Gastrocnemius medialis (tissue), 4 donors: Measurements from ENCODE around the gene XRRA1. TPM values are rescaled to one million over a fixed set of nuclear protein-coding genes. Genes with fewer than 3 reads are reported as not detected.
A peak's percentile ranks its signal among the peaks of the same experiment; 100 is the strongest.

ENCODE experiments used
- ATAC-seq, 2 donors: fragments of 150-250 bp; one replicate each; pipeline ENCODE4 v1.9.1; 2016
- DNase-seq, 2 donors: peaks; one replicate each; pipeline ENCODE4 v3.0.0-alpha.2; 2019
- H3K27ac ChIP-seq, 4 donors: fragments of 200-600 bp; sonication (generic); 1 replicate in 1 of 4; 2 replicates in 3 of 4; pipeline ENCODE4 v1.5.1; 2016 to 2018; ENCODE audit warnings: mild to moderate bottlenecking in 2 of 4, moderate library complexity in 1 of 4
- H3K27me3 ChIP-seq, 3 donors: fragments of 200-600 bp; sonication (generic) in 2 of 3; 1 replicate in 1 of 3; 2 replicates in 2 of 3; pipeline versions ENCODE4 v1.5.1 to v1.6.0; 2016 to 2019; ENCODE audit warnings: mild to moderate bottlenecking in 1 of 3, moderate library complexity in 1 of 3
- H3K36me3 ChIP-seq, 2 donors: fragments of 200-600 bp; sonication (generic) in 1 of 2; one replicate each; pipeline ENCODE4 v1.5.1; 2017 to 2018
- H3K4me1 ChIP-seq, 2 donors: fragments of 200-600 bp; sonication (generic) in 1 of 2; one replicate each; pipeline ENCODE4 v1.5.1; 2016 to 2017; ENCODE audit warnings: mild to moderate bottlenecking in 2 of 2
- H3K4me3 ChIP-seq, 4 donors: fragments of 200-600 bp; sonication (generic) in 3 of 4; 1 replicate in 1 of 4; 2 replicates in 3 of 4; pipeline ENCODE4 v1.5.1; 2016 to 2019; ENCODE audit warnings: mild to moderate bottlenecking in 2 of 4
- H3K9me3 ChIP-seq, 3 donors: fragments of 200-600 bp; sonication (generic) in 2 of 3; 1 replicate in 1 of 3; 2 replicates in 2 of 3; pipeline ENCODE4 v1.5.1; 2016 to 2019
- CTCF ChIP-seq, 5 experiments: fragments of 450-650 bp in 3 of 5; fragments of 200-600 bp in 2 of 5; sonication (generic) in 2 of 5; IDR thresholded peaks in 4 of 5; conservative IDR thresholded peaks in 1 of 5; 1 replicate in 4 of 5; 2 replicates in 1 of 5; pipeline ENCODE4 v1.5.1; 2016 to 2019; ENCODE audit warnings: antibody characterized with exemption in 5 of 5, mild to moderate bottlenecking in 3 of 5, moderate library complexity in 3 of 5
- POLR2A ChIP-seq, 2 donors: fragments of 450-650 bp; IDR thresholded peaks; one replicate each; pipeline ENCODE4 v1.6.1; 2017; ENCODE audit warnings: antibody characterized with exemption in 2 of 2, mild to moderate bottlenecking in 2 of 2, moderate library complexity in 2 of 2
- in situ Hi-C, 4 donors: fragments of 200-750 bp; cut with MboI; loops; one replicate each; pipeline versions ENCODE4 v1.15.0 to v1.8.0; 2017; ENCODE audit warnings: low sequenced_read_pairs in 4 of 4
- intact Hi-C: fragments of 100-400 bp; cut with DNase I; formaldehyde crosslinking; loops from one replicate; pipeline ENCODE4 v1.15.1; 2023; ENCODE audit warnings: low total_unique reads
- total RNA-seq, 4 donors: library from RNA; depleted of rRNA; stranded (reverse); fragments of >200 nt; gene quantifications; one replicate each; pipeline versions ENCODE4 v1.1.0 to v1.2.3, GENCODE V29; 2016

XRRA1 gene
- total RNA-seq, 4 donors from 2014 or later: 7.8 to 16.8 (median 8.8) TPM

- Histone ChIP-seq H3K4me3 (no peak overlapping the region), H3K27me3 (no peaks in the 10 kb centered on the region), H3K36me3 (peaks cover 0 to 11% of the 10 kb centered on the region in 2 donors), H3K4me1 (peaks cover 6 to 8% of the 10 kb centered on the region in 2 donors), H3K9me3 (no peaks in the 10 kb centered on the region), H3K27ac (no peak overlapping the region)
- ATAC-seq (peak; percentile 79 to 94), DNase-seq (peak; percentile 54 to 65)
- peak; percentile 63 to 85 (median 84) for TF ChIP-seq CTCF (IDR thresholded peaks at IDR 0.05 in 4 of 5, conservative IDR thresholded peaks at IDR 0.05 in 1 of 5)
- no peak for TF ChIP-seq POLR2A (IDR thresholded peaks at IDR 0.05)
- intact Hi-C loops (loop anchor here (1.0 to 10.0 kb wide), 3 partner anchors 103 to 312 kb away; no protein-coding TSS in a partner anchor), in situ Hi-C loops (loop anchor here (5.0 to 25.0 kb wide), 5 partner anchors 95 to 318 kb away; partner anchors contain the start of gene TPBGL (in 2 of the 4))
Measured at GRCh38 chr11:74929431-74930363, 19.2 kb downstream of the XRRA1 start.

DNA sequence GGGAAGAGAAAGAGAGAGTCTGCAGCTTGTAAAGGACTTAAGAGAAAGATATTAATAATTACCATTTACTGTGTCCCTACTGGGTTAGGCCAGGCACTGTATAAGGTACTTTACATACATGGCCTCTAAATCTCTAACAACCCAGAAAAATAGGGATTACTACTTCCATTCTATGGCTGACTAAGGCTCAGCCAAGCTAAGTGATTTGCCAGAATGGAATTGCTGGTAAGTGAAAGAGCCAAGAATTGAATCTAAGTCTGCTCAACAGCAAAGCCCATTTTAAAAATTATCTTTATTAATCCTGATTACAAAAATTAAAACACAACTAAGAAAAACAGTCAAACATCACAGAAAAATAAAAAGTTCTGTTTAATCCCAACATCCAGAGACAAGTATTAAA is 21.4 kb downstream of the XRRA1 start:
- ATAC-seq: no peak
- Histone ChIP-seq H3K27me3 (no peaks in the 10 kb centered on the region), H3K27ac (no peak overlapping the region), H3K4me1 (peaks cover 6 to 19% of the 10 kb centered on the region in 2 donors), H3K9me3 (no peaks in the 10 kb centered on the region), H3K4me3 (no peak overlapping the region), H3K36me3 (no peaks in the 10 kb centered on the region)
- in situ Hi-C loops: loop anchor here in 3 of 4 donors (5.0 to 25.0 kb wide), 4 partner anchors 97 to 320 kb away; partner anchors contain the start of gene TPBGL (in 2 of the 3)
- TF ChIP-seq POLR2A (IDR thresholded peaks at IDR 0.05) (no peak), CTCF (IDR thresholded peaks at IDR 0.05 in 4 of 5, conservative IDR thresholded peaks at IDR 0.05 in 1 of 5) (no peak)
- DNase-seq: no peak
- intact Hi-C loops: loop anchor here (10.0 kb wide), 1 partner anchor 277 kb away; no protein-coding TSS in a partner anchor

DNA sequence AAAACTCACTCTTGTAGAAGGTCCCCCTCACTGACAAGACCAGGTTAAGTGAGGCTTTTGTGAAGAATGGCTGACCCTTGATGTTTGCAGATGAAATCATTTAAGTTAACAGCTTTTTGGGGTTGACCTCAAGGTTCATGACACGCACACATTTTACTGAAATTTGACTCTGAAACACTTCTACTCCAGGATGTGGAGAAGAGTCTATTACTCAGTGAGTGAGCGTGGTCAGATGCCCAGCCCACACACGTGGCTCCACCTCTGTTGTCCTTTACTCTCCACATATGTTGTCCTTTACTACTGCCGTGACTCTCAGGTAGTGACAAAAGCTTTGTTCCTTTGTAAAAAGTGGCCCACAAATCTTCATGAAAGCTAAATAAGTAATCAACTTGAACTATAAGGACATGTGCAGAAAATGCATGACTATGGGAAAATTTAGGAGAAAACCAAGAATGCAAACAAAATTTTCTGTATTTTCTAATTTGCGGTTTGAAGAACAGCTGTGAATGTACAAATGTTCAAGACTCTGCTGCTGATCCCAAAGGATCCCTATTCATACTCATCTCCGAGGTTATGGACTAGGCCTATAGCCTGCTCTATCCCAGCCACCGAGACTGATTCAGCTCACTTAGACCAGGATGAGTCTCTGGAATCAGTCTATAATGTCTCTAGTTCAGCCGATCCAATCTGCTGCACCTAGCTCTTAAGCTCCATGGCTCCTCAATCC is 22.4 kb downstream of the XRRA1 start:
- no peak overlapping the region for H3K4me3 ChIP-seq
- in situ Hi-C loops: loop anchor here in 3 of 4 donors (5.0 to 25.0 kb wide), 4 partner anchors 98 to 321 kb away; partner anchors contain the start of gene TPBGL (in 2 of the 3)

GRCh38 chr11:74925281-74925680 is 23.6 kb downstream of the XRRA1 start:
- intact Hi-C loops: loop anchor here (1.0 to 10.0 kb wide), 2 partner anchors 106 to 280 kb away; no protein-coding TSS in a partner anchor
- ATAC-seq (no peak), DNase-seq (no peak)
- Histone ChIP-seq H3K36me3 (peaks cover 0 to 11% of the 10 kb centered on the region in 2 donors), H3K27ac (peak overlapping the region in 1 of 4 donors; percentile 66), H3K4me3 (no peak overlapping the region), H3K4me1 (peaks cover 6 to 20% of the 10 kb centered on the region in 2 donors), H3K27me3 (no peaks in the 10 kb centered on the region), H3K9me3 (no peaks in the 10 kb centered on the region)
- in situ Hi-C loops: loop anchor here in 3 of 4 donors (5.0 to 25.0 kb wide), 4 partner anchors 100 to 322 kb away; partner anchors contain the start of gene TPBGL (in 2 of the 3)
- no peak for TF ChIP-seq CTCF (IDR thresholded peaks at IDR 0.05 in 4 of 5, conservative IDR thresholded peaks at IDR 0.05 in 1 of 5)
- no peak for TF ChIP-seq POLR2A (IDR thresholded peaks at IDR 0.05)

More for the DNA sequence above, 22.4 kb downstream of the XRRA1 start:
- Histone ChIP-seq H3K27me3 (no peaks in the 10 kb centered on the region), H3K36me3 (no peaks in the 10 kb centered on the region), H3K9me3 (no peaks in the 10 kb centered on the region), H3K27ac (no peak overlapping the region), H3K4me1 (peaks cover 6 to 20% of the 10 kb centered on the region in 2 donors)
- ATAC-seq: no peak
- intact Hi-C loops: loop anchor here (10.0 kb wide), 1 partner anchor 278 kb away; no protein-coding TSS in a partner anchor
- no peak for DNase-seq
- no peak for TF ChIP-seq POLR2A (IDR thresholded peaks at IDR 0.05)
